Measurements from ENCODE around the gene SEC61A2.
"Not testable (repeated sequence)": the region's sequence is repeated elsewhere in the genome, so short reads cannot be mapped to it uniquely, and the experiment has no call there.

The SEC61A2 gene

GRCh38 chr10:12129222-12130111 lies at the start of gene SEC61A2:
Gene SEC61A2 (plus strand): TSS chr10:12129677. CDS start chr10:12129788, 111 bp downstream.
- peak; percentile 96 to 98 (median 97) for DNase-seq (ENCODE audit: low read depth in 3 of 3, low spot score in 1 of 3)

GRCh38 chr10:12081470-12081869 lies 48.0 kb upstream of the SEC61A2 start:
- no peak for DNase-seq (ENCODE audit: low read depth in 3 of 3, low spot score in 1 of 3)

GRCh38 chr10:12081879-12082557 lies 47.5 kb upstream of the SEC61A2 start:
- no peak for DNase-seq (ENCODE audit: low read depth in 3 of 3, low spot score in 1 of 3)

GRCh38 chr10:12088919-12089318 lies 40.6 kb upstream of the SEC61A2 start:
- no peak for DNase-seq (ENCODE audit: low read depth in 3 of 3, low spot score in 1 of 3)

- no peak for DNase-seq (ENCODE audit: low read depth in 3 of 3, low spot score in 1 of 3)
Observed at GRCh38 chr10:12091421-12091820, 38.1 kb upstream of the SEC61A2 start.

- DNase-seq (ENCODE audit: low read depth in 3 of 3, low spot score in 1 of 3) = not testable (repeated sequence)
Observed at GRCh38 chr10:12097361-12097760, 32.1 kb upstream of the SEC61A2 start.

GRCh38 chr10:12097791-12098190 lies 31.7 kb upstream of the SEC61A2 start:
- DNase-seq (ENCODE audit: low read depth in 3 of 3, low spot score in 1 of 3) = no peak

- no peak for DNase-seq (ENCODE audit: low read depth in 3 of 3, low spot score in 1 of 3)
Observed at GRCh38 chr10:12098966-12099365, 30.5 kb upstream of the SEC61A2 start.

- DNase-seq (ENCODE audit: low read depth in 3 of 3, low spot score in 1 of 3) = no peak
Observed at GRCh38 chr10:12103802-12104201, 25.7 kb upstream of the SEC61A2 start.

GRCh38 chr10:12107781-12108180 lies 21.7 kb upstream of the SEC61A2 start:
- no peak for DNase-seq (ENCODE audit: low read depth in 3 of 3, low spot score in 1 of 3)

- no peak for DNase-seq (ENCODE audit: low read depth in 3 of 3, low spot score in 1 of 3)
Observed at GRCh38 chr10:12109286-12109685, 20.2 kb upstream of the SEC61A2 start.

- no peak for DNase-seq (ENCODE audit: low read depth in 3 of 3, low spot score in 1 of 3)
Observed at GRCh38 chr10:12111528-12111927, 17.9 kb upstream of the SEC61A2 start.

GRCh38 chr10:12113627-12114026 lies 15.8 kb upstream of the SEC61A2 start:
- DNase-seq (ENCODE audit: low read depth in 3 of 3, low spot score in 1 of 3) = no peak

GRCh38 chr10:12121673-12122072 lies 7.8 kb upstream of the SEC61A2 start:
- DNase-seq (ENCODE audit: low read depth in 3 of 3, low spot score in 1 of 3) = no peak

- no peak for DNase-seq (ENCODE audit: low read depth in 3 of 3, low spot score in 1 of 3)
Observed at GRCh38 chr10:12130237-12130872, 878 bp downstream of the SEC61A2 start.

- no peak for DNase-seq (ENCODE audit: low read depth in 3 of 3, low spot score in 1 of 3)
Observed at GRCh38 chr10:12135631-12136030, 6.2 kb downstream of the SEC61A2 start.

GRCh38 chr10:12140038-12140437 lies 10.6 kb downstream of the SEC61A2 start:
- DNase-seq (ENCODE audit: low read depth in 3 of 3, low spot score in 1 of 3) = no peak

GRCh38 chr10:12144538-12144937 lies 15.1 kb downstream of the SEC61A2 start:
- no peak for DNase-seq (ENCODE audit: low read depth in 3 of 3, low spot score in 1 of 3)

- DNase-seq (ENCODE audit: low read depth in 3 of 3, low spot score in 1 of 3) = no peak
Observed at GRCh38 chr10:12150163-12150562, 20.7 kb downstream of the SEC61A2 start.

GRCh38 chr10:12154516-12154915 lies 25.0 kb downstream of the SEC61A2 start:
- no peak for DNase-seq (ENCODE audit: low read depth in 3 of 3, low spot score in 1 of 3)

- no peak for DNase-seq (ENCODE audit: low read depth in 3 of 3, low spot score in 1 of 3)
Observed at GRCh38 chr10:12156367-12157123, 27.1 kb downstream of the SEC61A2 start.
